Measurements from ENCODE around the gene CYP11A1.

The CYP11A1 gene

GRCh38 chr15:74387621-74388362 is 20.3 kb upstream of the CYP11A1 start:
- no peak for TF ChIP-seq CTCF (IDR thresholded peaks at IDR 0.05)

DNA sequence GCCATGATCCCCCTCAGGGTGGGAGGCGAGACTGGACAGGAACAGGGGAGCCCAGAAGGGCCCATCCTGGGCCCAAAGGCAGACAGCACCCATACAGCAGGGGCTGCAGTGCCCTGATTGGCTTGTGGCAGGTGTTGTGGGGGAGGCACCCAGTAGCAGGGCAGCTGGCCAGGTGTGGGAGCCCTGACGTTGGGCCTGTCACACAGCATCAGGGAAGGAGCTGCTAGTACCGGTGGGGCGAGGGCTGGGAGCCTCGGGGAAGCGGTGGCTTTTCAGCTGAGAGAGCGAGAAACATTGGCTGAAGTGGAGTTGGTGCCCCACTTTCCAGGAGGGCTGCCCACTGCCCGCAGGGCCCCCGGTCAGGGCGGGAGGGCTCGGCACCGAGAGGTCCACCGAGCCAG is 19.7 kb upstream of the CYP11A1 start:
- no peak for TF ChIP-seq CTCF (IDR thresholded peaks at IDR 0.05)

DNA sequence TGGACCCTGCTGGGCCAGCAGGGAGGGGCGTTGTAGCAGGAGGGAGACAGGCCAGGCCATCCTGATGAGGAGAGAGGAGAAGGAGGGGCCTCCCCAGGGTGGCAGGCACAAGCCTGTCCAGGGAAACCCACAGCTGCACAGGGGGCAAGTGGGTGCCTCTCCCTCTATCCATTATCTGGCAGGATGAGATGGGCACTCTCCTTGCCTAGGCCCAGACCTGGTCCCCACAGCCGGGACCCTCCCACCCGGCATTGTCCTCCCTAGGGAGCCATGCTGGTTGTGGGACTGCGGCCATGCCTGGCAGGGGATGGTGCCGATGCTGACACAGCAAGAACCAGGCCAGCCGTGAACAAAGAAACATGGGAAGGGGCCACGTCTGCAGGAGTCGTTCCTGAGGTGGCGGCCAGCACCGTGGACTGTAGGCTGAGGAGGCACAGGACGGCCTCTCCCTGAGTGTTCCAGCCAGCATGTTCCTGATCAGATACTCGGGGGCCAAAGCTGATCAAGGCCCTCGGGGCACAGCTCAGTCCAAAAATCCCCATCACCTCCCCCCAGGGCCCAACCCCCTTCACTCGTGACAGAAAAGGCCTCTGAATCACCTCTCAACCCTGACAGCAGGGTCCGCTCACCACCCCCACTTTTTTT is 19.2 kb upstream of the CYP11A1 start:
- TF ChIP-seq CTCF (IDR thresholded peaks at IDR 0.05), result no peak

DNA sequence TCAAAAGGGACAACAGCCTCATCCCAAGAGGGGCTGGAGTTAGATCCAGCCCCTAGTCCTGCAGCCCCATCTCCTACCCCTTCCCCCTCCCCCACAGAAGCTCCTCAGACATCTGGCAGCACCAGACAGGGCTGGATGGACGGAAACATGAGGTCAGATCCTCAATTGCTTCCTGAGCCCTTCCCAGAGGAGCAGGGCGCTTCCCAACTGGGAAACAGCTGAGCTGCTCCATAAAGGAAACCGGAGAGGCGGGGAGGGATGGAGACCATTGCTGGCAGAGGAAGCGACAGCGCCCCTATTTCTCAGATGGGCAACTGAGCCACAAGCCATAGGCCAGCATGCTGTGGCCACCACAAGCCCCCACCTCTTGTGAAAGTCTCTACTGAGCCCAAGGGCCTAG is 18.3 kb upstream of the CYP11A1 start:
- TF ChIP-seq CTCF (IDR thresholded peaks at IDR 0.05), result no peak

DNA sequence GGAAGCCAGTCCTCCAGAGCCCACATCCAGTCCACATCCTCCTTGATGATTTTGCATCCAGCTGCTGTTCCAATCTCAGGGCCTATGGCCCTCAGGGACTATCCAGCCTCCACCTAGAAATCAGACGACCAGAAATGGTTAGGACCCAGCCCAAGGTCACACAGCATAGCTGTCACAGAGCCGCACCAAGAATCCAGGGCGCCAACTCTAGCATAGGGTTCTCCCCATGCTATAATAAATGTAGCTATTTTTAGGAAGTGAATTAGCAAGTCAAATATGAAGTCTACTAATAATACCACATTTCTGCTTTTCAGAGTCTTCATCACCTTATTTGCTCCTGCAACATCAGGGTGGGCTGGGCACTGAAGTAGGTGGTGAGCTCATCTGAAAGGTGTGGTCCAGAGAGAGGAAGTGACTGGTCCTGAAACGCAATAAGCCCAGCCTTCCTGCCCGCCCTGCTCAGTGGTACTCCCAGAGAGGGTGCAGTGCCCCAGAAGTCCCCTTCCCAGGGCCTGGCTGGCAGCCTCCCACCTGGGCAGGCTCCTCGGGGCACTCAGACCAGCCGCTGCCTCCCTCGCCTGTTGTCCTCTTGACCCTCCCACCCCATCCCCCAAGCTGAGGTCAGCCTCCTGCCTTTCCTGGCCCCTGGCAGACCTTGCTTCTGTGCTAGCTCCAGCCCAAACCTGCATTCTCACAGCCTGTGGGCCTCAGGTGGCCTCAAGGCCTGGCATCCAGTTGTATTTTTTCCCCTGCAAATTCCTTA is 17.6 kb upstream of the CYP11A1 start:
- no peak for TF ChIP-seq CTCF (IDR thresholded peaks at IDR 0.05)

GRCh38 chr15:74384566-74384880 is 17.1 kb upstream of the CYP11A1 start:
- TF ChIP-seq CTCF (IDR thresholded peaks at IDR 0.05), result no peak

DNA sequence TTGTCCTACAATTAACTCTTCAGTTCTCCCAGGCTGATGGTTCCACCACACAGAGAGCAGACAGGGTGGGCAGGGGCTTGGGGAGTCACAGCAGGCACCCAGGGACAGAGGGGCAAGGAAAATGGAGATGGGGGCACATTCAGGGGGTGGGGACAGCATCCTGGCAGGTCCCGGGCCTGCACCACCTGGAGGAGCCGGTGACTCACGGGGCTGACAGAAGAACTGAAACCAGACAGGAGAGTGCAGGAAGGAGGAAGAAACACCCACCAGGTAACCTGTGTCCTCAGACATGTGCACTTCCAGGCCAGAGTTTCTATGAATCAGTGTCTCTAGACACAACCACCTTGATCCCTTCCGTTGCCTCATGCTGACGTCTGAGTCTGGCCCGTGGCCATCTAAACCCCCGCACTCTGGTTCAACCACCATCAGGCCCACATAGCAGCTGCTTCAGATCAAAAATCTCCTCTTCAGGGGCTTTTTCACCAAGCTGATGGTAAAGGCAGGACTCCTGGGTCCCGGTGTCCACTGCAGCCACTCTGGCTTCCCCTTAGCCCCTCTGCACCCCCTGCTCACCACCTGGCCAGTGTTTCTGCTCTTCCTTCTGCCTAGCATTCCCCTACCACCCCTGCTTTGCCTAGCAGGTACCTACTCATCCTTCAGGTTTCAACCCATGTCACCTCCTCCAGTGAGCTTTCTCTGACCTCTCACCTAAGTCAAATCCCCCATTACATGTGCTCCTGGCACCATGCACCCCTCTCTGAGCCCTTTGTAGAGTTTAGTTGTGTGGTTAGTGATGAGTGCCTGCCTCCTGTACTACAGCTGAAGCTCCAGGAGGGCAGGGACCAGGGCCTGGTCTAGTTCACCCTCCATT is 16.5 kb upstream of the CYP11A1 start:
- TF ChIP-seq CTCF (IDR thresholded peaks at IDR 0.05), result no peak
